OCI-LY1 (cell line): ENCODE results near the gene FAM120A.

Source experiments
- EZH2 ChIP-seq: fragments of 200-600 bp; sonication (generic), shearing (Covaris generic); IDR thresholded peaks from 2 replicates; pipeline ENCODE4 v1.8.0; 2017; ENCODE audit warnings: borderline replicate concordance, mixed run types, mild to moderate bottlenecking, antibody characterized with exemption, low read length, moderate library complexity, mixed read lengths
- TF ChIP-seq, protein P1 (sequence below): fragments of 200-600 bp; sonication (generic), shearing (Covaris generic); IDR thresholded peaks from 2 replicates; pipeline ENCODE4 v1.5.1; 2017; ENCODE audit warnings: mild to moderate bottlenecking, antibody characterized with exemption, low read length, moderate library complexity, mixed read lengths

DNA sequence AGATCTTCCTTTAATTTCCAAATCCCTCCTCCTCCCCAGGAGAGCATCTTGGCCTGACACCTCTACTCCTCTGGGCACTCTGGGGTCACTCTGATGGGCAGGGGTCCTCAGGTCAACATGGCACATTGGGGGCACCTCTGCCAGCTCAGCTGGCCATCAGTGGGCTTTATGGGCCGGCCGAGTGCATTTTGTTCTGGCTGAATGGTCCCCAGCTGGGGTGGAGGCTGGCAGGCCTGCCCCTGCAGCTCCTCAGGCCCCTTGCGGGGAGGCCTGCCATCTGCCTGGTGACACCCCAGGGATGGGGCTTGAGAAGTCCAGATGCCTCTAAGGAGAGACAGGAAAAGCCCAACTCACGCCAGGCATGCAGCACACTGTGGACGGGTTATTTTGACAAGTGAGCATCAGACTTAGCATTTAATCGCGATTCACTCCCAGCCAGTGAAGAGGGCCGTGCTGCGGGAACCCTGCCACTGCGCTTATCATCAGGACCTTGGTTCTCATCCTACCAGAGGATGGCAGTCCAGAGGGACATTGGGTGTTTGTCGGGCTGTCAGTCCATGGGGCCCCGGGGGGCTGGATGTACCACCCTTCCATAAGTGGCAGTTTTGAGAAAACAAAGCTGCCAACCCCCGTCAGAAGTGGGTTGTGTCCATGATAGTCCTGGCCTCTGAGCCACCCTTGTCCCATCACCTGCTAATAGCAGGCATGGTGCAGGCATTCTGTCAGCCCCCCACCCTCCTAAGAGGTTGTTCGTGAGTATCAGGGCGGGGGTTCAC, 146.6 kb downstream of the FAM120A start:
- TF ChIP-seq, protein P1, sequence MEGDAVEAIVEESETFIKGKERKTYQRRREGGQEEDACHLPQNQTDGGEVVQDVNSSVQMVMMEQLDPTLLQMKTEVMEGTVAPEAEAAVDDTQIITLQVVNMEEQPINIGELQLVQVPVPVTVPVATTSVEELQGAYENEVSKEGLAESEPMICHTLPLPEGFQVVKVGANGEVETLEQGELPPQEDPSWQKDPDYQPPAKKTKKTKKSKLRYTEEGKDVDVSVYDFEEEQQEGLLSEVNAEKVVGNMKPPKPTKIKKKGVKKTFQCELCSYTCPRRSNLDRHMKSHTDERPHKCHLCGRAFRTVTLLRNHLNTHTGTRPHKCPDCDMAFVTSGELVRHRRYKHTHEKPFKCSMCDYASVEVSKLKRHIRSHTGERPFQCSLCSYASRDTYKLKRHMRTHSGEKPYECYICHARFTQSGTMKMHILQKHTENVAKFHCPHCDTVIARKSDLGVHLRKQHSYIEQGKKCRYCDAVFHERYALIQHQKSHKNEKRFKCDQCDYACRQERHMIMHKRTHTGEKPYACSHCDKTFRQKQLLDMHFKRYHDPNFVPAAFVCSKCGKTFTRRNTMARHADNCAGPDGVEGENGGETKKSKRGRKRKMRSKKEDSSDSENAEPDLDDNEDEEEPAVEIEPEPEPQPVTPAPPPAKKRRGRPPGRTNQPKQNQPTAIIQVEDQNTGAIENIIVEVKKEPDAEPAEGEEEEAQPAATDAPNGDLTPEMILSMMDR: no peak
- no peak for TF ChIP-seq EZH2
